ENCODE data around the gene PGAM2. TPM values are rescaled to one million over a fixed set of nuclear protein-coding genes. Genes with fewer than 3 reads are reported as not detected.

PGAM2 gene
- 1.1 TPM for total RNA-seq
- not detected for polyA plus RNA-seq

DNA sequence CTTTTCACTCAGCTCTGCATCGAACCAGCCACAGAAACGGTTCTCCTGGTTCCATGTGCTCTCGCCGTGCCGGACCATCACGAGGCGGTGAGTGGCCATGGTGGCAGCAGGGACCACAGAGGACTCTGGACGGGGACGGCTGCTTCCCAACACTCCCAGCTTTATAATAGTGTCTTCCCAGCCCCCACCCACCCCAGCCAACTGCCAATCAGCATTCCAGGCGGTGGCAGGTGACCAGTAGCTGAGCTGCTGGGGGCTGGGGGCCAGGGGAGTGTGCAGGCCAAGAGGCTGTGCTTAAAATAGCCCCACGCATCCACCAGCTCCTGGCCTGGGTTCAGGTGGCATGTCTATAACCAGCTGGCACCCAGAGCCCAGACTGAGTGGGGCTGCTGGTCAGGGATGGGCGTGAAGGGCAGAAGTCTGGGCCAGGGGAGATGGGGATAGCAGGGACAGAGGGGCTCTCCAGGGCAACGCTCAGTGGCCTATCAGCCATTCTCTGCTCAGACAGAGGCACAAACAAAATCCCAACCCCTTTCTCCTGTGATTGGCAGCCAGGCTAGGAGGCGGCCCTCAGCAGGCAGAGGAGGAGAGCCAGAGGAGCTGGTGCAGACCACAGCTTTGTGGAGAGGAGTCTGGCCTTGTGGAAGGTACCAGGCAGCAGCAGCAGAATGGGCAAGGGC, at the start of gene PGAM2:
TSS of gene PGAM2 (minus strand) at position 137 of the 680 bp plus-strand sequence. CDS start at position 99, 38 bp downstream.
- DNase-seq = peak in 1 of 3 donors; percentile 25
- H3K4me1 Mint-ChIP-seq = peaks cover 0 to 27% (median 2%) of the 10 kb centered on the region in 4 donors
- no peaks in the 10 kb centered on the region for H3K27me3 Mint-ChIP-seq
- H3K4me3 ChIP-seq (ENCODE audit: low read depth, low read length) = no peak within 1 kb of the TSS
- peaks cover 10% of the 10 kb centered on the region for H3K36me3 ChIP-seq (ENCODE audit: control insufficient read depth, insufficient read depth, low read length)
- H3K27me3 ChIP-seq (ENCODE audit: control insufficient read depth, insufficient read depth, low read length) = no peaks in the 10 kb centered on the region
- peak within 1 kb of the TSS in 1 of 4 donors; percentile 15 for H3K4me3 Mint-ChIP-seq
- ATAC-seq (ENCODE audit: low read depth in 2 of 2) = peak in 1 of 2 donors; percentile 5
- peak within 1 kb of the TSS in 1 of 3 donors; percentile 79 for H3K27ac Mint-ChIP-seq
- H3K36me3 Mint-ChIP-seq = no peaks in the 10 kb centered on the region
- peaks cover 0 to 2% (median 0%) of the 10 kb centered on the region in 7 donors for H3K9me3 Mint-ChIP-seq
- no peak within 1 kb of the TSS for H3K27ac ChIP-seq (ENCODE audit: insufficient read depth, low read length, poor library complexity, severe bottlenecking)
- H3K9me3 ChIP-seq (ENCODE audit: control insufficient read depth in 2 of 2, low read length in 2 of 2) = no peaks in the 10 kb centered on the region
- H3K4me1 ChIP-seq (ENCODE audit: control insufficient read depth, insufficient read depth, low read length, poor library complexity, severe bottlenecking) = peaks cover 17% of the 10 kb centered on the region

DNA sequence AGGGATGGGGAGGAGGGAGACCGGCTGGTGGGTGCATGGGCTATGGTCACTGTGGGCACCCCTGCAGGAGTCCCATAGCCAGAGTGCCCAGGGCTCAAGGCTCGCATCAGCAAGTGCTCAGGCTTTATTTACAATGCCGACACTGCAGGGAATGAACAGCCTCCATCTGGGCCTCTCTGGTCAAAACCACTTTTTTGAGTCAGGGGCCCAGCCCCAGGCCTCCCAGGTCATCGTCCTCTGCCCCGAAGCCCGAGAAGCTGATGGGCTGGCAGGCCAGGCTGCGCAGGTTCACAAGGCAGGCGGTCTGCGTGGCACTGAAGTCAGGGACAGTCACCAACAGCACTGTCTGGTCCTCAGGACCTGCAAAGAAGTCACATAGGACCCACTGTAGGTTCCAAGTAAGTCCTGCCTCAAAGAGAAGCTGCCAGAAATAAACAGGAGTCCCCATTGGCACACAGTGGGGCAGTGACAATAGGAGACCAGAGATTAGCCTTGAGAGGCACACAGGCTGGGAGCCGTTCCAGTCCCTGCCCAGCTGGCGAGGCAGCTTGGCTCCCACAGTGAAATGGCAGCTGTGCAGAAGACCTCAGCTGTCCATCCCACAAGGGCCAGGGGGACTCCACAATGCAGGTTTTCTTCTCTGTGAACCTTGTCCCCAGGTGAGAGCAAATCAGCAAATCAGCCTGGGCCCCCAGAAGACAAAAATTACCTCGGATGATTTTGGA, 49.4 kb upstream of the PGAM2 start:
- DNase-seq (no peak), ATAC-seq (ENCODE audit: low read depth in 2 of 2) (no peak)
- Mint-ChIP-seq H3K27ac (no peak overlapping the region), H3K4me1 (peaks cover 0 to 8% (median 0%) of the 10 kb centered on the region in 4 donors), H3K36me3 (peaks cover 10% of the 10 kb centered on the region), H3K4me3 (no peak overlapping the region), H3K27me3 (no peaks in the 10 kb centered on the region), H3K9me3 (no peaks in the 10 kb centered on the region)
- Histone ChIP-seq H3K27me3 (ENCODE audit: control insufficient read depth, insufficient read depth, low read length) (no peaks in the 10 kb centered on the region), H3K4me3 (ENCODE audit: low read depth, low read length) (no peak overlapping the region), H3K27ac (ENCODE audit: insufficient read depth, low read length, poor library complexity, severe bottlenecking) (no peak overlapping the region), H3K36me3 (ENCODE audit: control insufficient read depth, insufficient read depth, low read length) (peaks cover 10% of the 10 kb centered on the region), H3K9me3 (ENCODE audit: control insufficient read depth in 2 of 2, low read length in 2 of 2) (no peaks in the 10 kb centered on the region), H3K4me1 (ENCODE audit: control insufficient read depth, insufficient read depth, low read length, poor library complexity, severe bottlenecking) (no peaks in the 10 kb centered on the region)

DNA sequence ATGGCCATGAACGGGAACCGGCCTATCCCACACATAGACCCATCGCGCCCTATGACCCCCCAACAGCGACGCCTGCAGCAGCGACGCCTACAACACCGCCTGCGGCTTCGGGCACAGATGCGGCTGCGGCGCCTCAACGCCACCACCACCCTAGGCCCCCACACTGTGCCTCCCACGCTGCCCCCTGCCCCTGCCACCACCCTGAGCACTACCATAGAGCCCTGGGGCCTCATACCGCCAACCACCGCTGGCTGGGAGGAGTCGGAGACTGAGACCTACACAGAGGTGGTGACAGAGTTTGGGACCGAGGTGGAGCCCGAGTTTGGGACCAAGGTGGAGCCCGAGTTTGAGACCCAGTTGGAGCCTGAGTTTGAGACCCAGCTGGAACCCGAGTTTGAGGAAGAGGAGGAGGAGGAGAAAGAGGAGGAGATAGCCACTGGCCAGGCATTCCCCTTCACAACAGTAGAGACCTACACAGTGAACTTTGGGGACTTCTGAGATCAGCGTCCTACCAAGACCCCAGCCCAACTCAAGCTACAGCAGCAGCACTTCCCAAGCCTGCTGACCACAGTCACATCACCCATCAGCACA, 48.5 kb upstream of the PGAM2 start:
- H3K9me3 Mint-ChIP-seq = no peaks in the 10 kb centered on the region
- no peaks in the 10 kb centered on the region for H3K4me1 Mint-ChIP-seq
- peaks cover 5% of the 10 kb centered on the region for H3K36me3 Mint-ChIP-seq
- no peak overlapping the region for H3K4me3 ChIP-seq (ENCODE audit: low read depth, low read length)
- no peaks in the 10 kb centered on the region for H3K27me3 ChIP-seq (ENCODE audit: control insufficient read depth, insufficient read depth, low read length)
- H3K4me3 Mint-ChIP-seq = no peak overlapping the region
- no peak overlapping the region for H3K27ac ChIP-seq (ENCODE audit: insufficient read depth, low read length, poor library complexity, severe bottlenecking)
- H3K27ac Mint-ChIP-seq = no peak overlapping the region
- no peaks in the 10 kb centered on the region for H3K9me3 ChIP-seq (ENCODE audit: control insufficient read depth in 2 of 2, low read length in 2 of 2)
- ATAC-seq (ENCODE audit: low read depth in 2 of 2) = no peak
- no peak for DNase-seq
- no peaks in the 10 kb centered on the region for H3K27me3 Mint-ChIP-seq
- no peaks in the 10 kb centered on the region for H3K4me1 ChIP-seq (ENCODE audit: control insufficient read depth, insufficient read depth, low read length, poor library complexity, severe bottlenecking)
- peaks cover 6% of the 10 kb centered on the region for H3K36me3 ChIP-seq (ENCODE audit: control insufficient read depth, insufficient read depth, low read length)

DNA sequence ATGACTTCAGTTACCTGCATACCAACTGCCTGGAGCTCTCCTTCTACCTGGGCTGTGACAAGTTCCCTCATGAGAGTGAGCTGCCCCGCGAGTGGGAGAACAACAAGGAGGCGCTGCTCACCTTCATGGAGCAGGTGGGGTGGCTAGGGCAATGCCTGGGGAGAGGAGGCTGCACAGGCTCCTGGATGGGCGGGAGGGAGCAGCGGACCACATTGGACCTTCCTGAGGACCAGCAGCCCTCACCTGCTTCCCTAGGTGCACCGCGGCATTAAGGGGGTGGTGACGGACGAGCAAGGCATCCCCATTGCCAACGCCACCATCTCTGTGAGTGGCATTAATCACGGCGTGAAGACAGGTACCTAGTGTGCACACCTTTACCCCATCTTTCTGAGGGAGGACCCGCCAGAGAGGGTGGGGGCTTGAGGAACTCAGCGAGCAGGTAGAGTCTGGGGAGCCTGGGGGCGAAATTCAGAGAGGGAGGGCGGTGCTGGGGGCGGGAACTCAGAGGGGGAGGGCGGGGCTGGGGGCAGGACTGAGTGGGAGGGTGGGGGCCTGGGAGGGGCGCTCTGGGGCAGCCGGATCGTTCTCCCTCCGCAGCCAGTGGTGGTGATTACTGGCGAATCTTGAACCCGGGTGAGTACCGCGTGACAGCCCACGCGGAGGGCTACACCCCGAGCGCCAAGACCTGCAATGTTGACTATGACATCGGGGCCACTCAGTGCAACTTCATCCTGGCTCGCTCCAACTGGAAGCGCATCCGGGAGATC, 47.8 kb upstream of the PGAM2 start:
- H3K4me3 ChIP-seq (ENCODE audit: low read depth, low read length) = no peak overlapping the region
- peaks cover 5% of the 10 kb centered on the region for H3K36me3 ChIP-seq (ENCODE audit: control insufficient read depth, insufficient read depth, low read length)
- DNase-seq (no peak), ATAC-seq (ENCODE audit: low read depth in 2 of 2) (no peak)
- no peak overlapping the region for H3K27ac ChIP-seq (ENCODE audit: insufficient read depth, low read length, poor library complexity, severe bottlenecking)
- no peaks in the 10 kb centered on the region for H3K4me1 ChIP-seq (ENCODE audit: control insufficient read depth, insufficient read depth, low read length, poor library complexity, severe bottlenecking)
- Mint-ChIP-seq H3K9me3 (no peaks in the 10 kb centered on the region), H3K4me3 (peak overlapping the region in 1 of 4 donors; percentile 47), H3K4me1 (no peaks in the 10 kb centered on the region), H3K36me3 (peaks cover 3% of the 10 kb centered on the region), H3K27ac (no peak overlapping the region), H3K27me3 (no peaks in the 10 kb centered on the region)
- H3K27me3 ChIP-seq (ENCODE audit: control insufficient read depth, insufficient read depth, low read length) = no peaks in the 10 kb centered on the region
- H3K9me3 ChIP-seq (ENCODE audit: control insufficient read depth in 2 of 2, low read length in 2 of 2) = no peaks in the 10 kb centered on the region

DNA sequence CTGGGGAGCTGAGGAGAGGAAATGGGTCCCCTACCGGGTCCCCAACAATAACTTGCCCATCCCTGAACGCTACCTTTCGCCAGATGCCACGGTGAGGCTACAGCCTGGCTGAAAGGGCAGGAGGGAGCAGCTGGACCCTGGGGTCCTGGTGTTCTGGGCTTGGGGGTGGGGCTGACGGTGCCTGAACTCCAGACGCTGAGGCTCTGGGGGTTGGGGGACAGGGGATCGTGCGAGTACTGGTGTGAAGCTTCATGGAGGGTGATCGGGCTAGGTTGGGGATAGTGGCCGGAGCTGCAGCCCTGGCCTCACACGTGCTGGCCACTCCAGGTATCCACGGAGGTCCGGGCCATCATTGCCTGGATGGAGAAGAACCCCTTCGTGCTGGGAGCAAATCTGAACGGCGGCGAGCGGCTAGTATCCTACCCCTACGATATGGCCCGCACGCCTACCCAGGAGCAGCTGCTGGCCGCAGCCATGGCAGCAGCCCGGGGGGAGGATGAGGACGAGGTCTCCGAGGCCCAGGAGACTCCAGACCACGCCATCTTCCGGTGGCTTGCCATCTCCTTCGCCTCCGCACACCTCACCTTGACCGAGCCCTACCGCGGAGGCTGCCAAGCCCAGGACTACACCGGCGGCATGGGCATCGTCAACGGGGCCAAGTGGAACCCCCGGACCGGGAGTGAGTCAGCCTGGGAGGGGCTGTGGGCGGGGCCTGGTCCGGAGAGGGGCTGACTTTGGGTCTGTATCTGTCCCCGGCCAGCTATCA, 47.0 kb upstream of the PGAM2 start:
- ATAC-seq (ENCODE audit: low read depth in 2 of 2) (no peak), DNase-seq (no peak)
- no peaks in the 10 kb centered on the region for H3K27me3 Mint-ChIP-seq
- no peaks in the 10 kb centered on the region for H3K36me3 Mint-ChIP-seq
- H3K27me3 ChIP-seq (ENCODE audit: control insufficient read depth, insufficient read depth, low read length) = no peaks in the 10 kb centered on the region
- H3K36me3 ChIP-seq (ENCODE audit: control insufficient read depth, insufficient read depth, low read length) = no peaks in the 10 kb centered on the region
- no peak overlapping the region for H3K27ac Mint-ChIP-seq
- H3K9me3 Mint-ChIP-seq = no peaks in the 10 kb centered on the region
- no peak overlapping the region for H3K27ac ChIP-seq (ENCODE audit: insufficient read depth, low read length, poor library complexity, severe bottlenecking)
- no peaks in the 10 kb centered on the region for H3K9me3 ChIP-seq (ENCODE audit: control insufficient read depth in 2 of 2, low read length in 2 of 2)
- H3K4me3 ChIP-seq (ENCODE audit: low read depth, low read length) = no peak overlapping the region
- H3K4me3 Mint-ChIP-seq = no peak overlapping the region
- no peaks in the 10 kb centered on the region for H3K4me1 Mint-ChIP-seq
- no peaks in the 10 kb centered on the region for H3K4me1 ChIP-seq (ENCODE audit: control insufficient read depth, insufficient read depth, low read length, poor library complexity, severe bottlenecking)

DNA sequence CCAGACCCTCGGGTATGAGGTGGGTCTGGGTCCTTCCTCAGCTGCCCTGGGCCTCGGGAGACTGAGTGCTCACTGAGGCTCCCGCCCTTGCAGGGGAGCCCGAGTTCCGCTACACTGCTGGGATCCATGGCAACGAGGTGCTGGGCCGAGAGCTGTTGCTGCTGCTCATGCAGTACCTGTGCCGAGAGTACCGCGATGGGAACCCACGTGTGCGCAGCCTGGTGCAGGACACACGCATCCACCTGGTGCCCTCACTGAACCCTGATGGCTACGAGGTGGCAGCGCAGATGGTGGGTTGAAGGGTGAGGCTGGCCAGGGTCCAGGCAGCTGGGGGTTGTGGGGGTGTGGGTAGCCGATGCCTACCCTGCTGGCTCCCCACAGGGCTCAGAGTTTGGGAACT, 46.4 kb upstream of the PGAM2 start:
- Mint-ChIP-seq H3K36me3 (no peaks in the 10 kb centered on the region), H3K4me3 (no peak overlapping the region), H3K9me3 (no peaks in the 10 kb centered on the region), H3K27ac (no peak overlapping the region), H3K4me1 (no peaks in the 10 kb centered on the region), H3K27me3 (no peaks in the 10 kb centered on the region)
- no peaks in the 10 kb centered on the region for H3K4me1 ChIP-seq (ENCODE audit: control insufficient read depth, insufficient read depth, low read length, poor library complexity, severe bottlenecking)
- H3K36me3 ChIP-seq (ENCODE audit: control insufficient read depth, insufficient read depth, low read length) = no peaks in the 10 kb centered on the region
- H3K27me3 ChIP-seq (ENCODE audit: control insufficient read depth, insufficient read depth, low read length) = no peaks in the 10 kb centered on the region
- H3K4me3 ChIP-seq (ENCODE audit: low read depth, low read length) = no peak overlapping the region
- ATAC-seq (ENCODE audit: low read depth in 2 of 2) (no peak), DNase-seq (no peak)
- no peak overlapping the region for H3K27ac ChIP-seq (ENCODE audit: insufficient read depth, low read length, poor library complexity, severe bottlenecking)
- no peaks in the 10 kb centered on the region for H3K9me3 ChIP-seq (ENCODE audit: control insufficient read depth in 2 of 2, low read length in 2 of 2)

All from CD4-positive, CD25-positive, alpha-beta regulatory T cell (primary cell).